DOHH2 (cell line): ENCODE data around the gene ITPR2.

Experiments used
- H3F3A ChIP-seq: fragments of 200-600 bp; sonication (generic), shearing (Covaris generic); 2 replicates; pipeline ENCODE4 v1.6.0; 2016; ENCODE audit warnings: antibody characterized with exemption, mild to moderate bottlenecking; ENCODE audit not compliant: control insufficient read depth, insufficient read depth
- H3K27ac ChIP-seq: fragments of 200-600 bp; sonication (generic); 2 replicates; pipeline ENCODE4 v1.5.1; 2014; ENCODE audit warnings: low read depth, mild to moderate bottlenecking, low read length, moderate library complexity
- H3K27me3 ChIP-seq: fragments of 200-600 bp; sonication (generic); 2 replicates; pipeline ENCODE4 v1.6.1; 2014; ENCODE audit warnings: mild to moderate bottlenecking, low read length, mixed read lengths; ENCODE audit not compliant: control insufficient read depth
- H3K36me3 ChIP-seq: fragments of 200-600 bp; sonication (generic); 2 replicates; pipeline ENCODE4 v1.6.1; 2014; ENCODE audit warnings: mild to moderate bottlenecking, low read length, moderate library complexity, mixed read lengths; ENCODE audit not compliant: control insufficient read depth
- H3K4me1 ChIP-seq: fragments of 200-600 bp; sonication (generic); 2 replicates; pipeline ENCODE4 v1.6.1; 2014; ENCODE audit warnings: mild to moderate bottlenecking, low read length, mixed read lengths; ENCODE audit not compliant: control insufficient read depth
- H3K4me2 ChIP-seq: fragments of 200-600 bp; sonication (generic); 2 replicates; pipeline ENCODE4 v1.6.0; 2014; ENCODE audit warnings: mild to moderate bottlenecking, low read length, moderate library complexity
- H3K4me3 ChIP-seq: fragments of 200-600 bp; sonication (generic); 2 replicates; pipeline ENCODE4 v1.5.1; 2014; ENCODE audit warnings: mild to moderate bottlenecking, low read length, mixed read lengths
- H3K79me2 ChIP-seq: fragments of 200-600 bp; sonication (generic); 2 replicates; pipeline ENCODE4 v1.6.1; 2014; ENCODE audit warnings: mild to moderate bottlenecking, low read length, mixed read lengths; ENCODE audit not compliant: control insufficient read depth
- H3K9me2 ChIP-seq: fragments of 200-600 bp; sonication (generic); replicated peaks from 2 replicates; pipeline ENCODE4 v1.6.1; 2014; ENCODE audit warnings: mild to moderate bottlenecking, low read length, mixed read lengths; ENCODE audit not compliant: control insufficient read depth
- H3K9me3 ChIP-seq: fragments of 200-600 bp; sonication (generic); 2 replicates; pipeline ENCODE4 v1.6.1; 2014; ENCODE audit warnings: antibody characterized with exemption, low read length, mixed read lengths; ENCODE audit not compliant: control insufficient read depth, insufficient read depth
- H4K20me1 ChIP-seq: fragments of 200-600 bp; sonication (generic); 2 replicates; pipeline ENCODE4 v1.6.0; 2014; ENCODE audit warnings: low read depth, mild to moderate bottlenecking, antibody characterized with exemption, low read length, moderate library complexity; ENCODE audit not compliant: control insufficient read depth, insufficient read depth
- CTCF ChIP-seq: fragments of 200-600 bp; sonication (generic); IDR thresholded peaks from one replicate; pipeline ENCODE4 v1.5.1; 2014; ENCODE audit warnings: antibody characterized with exemption, mild to moderate bottlenecking, low read depth, low read length; ENCODE audit not compliant: poor library complexity, severe bottlenecking
- EZH2phosphoT487 ChIP-seq: fragments of 200-600 bp; sonication (generic); IDR thresholded peaks from 2 replicates; pipeline ENCODE4 v1.6.1; 2017; ENCODE audit warnings: borderline replicate concordance, mild to moderate bottlenecking, antibody characterized with exemption, low read length, moderate library complexity, mixed read lengths

ITPR2 gene

DNA sequence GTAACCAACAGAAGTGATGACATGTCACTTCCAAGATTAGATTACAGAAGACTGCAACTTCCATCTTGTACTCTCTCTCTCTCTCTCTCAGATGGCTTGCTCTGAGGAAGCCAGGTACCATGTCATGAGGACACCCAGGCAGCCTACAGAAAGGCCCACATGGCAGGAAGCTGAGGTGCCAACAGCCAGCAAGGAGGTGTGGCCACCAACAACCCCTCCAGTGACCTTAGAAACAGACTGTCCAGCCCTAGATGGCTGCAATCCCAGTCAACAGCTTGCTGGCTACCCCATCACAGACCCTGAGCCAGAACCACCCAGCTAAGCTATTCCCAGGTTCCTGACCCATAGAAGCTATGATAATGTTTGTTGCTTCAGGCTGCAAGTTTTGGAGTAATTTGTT lies 178.4 kb downstream of the ITPR2 start:
- H3K27me3 ChIP-seq = no peaks in the 10 kb centered on the region
- H3K4me1 ChIP-seq = no peaks in the 10 kb centered on the region
- H3K9me3 ChIP-seq = no peaks in the 10 kb centered on the region
- H3K9me2 ChIP-seq = no peaks in the 10 kb centered on the region
- H3F3A ChIP-seq = no peaks in the 10 kb centered on the region
- no peak overlapping the region for H3K4me2 ChIP-seq
- no peak for TF ChIP-seq EZH2phosphoT487
- TF ChIP-seq CTCF = no peak
- H3K27ac ChIP-seq = no peak overlapping the region
- no peak overlapping the region for H3K4me3 ChIP-seq
- no peaks in the 10 kb centered on the region for H4K20me1 ChIP-seq
- H3K79me2 ChIP-seq = no peaks in the 10 kb centered on the region
- H3K36me3 ChIP-seq = peaks cover 49% of the 10 kb centered on the region

- H3K36me3 ChIP-seq = peaks cover 30% of the 10 kb centered on the region
- no peaks in the 10 kb centered on the region for H3F3A ChIP-seq
- no peaks in the 10 kb centered on the region for H3K4me1 ChIP-seq
- no peak overlapping the region for H3K27ac ChIP-seq
- H3K4me2 ChIP-seq = no peak overlapping the region
- H3K9me3 ChIP-seq = no peaks in the 10 kb centered on the region
- no peaks in the 10 kb centered on the region for H3K9me2 ChIP-seq
- H3K27me3 ChIP-seq = no peaks in the 10 kb centered on the region
- H3K4me3 ChIP-seq = no peak overlapping the region
- TF ChIP-seq CTCF = peak; percentile 88
- no peak for TF ChIP-seq EZH2phosphoT487
- H4K20me1 ChIP-seq = no peaks in the 10 kb centered on the region
- H3K79me2 ChIP-seq = no peaks in the 10 kb centered on the region
Measured at GRCh38 chr12:26651566-26652188, 181.3 kb downstream of the ITPR2 start.

DNA sequence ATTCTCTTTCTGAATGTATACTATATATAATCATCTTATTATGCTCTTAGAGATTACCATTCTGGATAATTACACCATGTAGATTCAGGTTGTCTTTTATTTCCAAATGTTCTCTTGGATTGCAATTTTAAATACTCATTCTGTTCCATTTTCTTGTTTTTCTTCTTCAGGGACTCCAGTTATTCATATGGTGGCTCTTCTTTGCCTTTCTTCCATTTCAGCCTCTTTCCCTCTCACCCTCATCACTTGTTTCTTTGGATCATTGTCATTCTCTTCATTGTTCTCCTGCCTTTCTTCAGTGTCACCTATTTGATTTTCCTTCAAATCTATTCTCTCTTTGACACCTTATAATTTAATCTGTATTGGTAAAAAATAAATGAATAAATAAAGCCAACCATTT lies 182.0 kb downstream of the ITPR2 start:
- H4K20me1 ChIP-seq = no peaks in the 10 kb centered on the region
- TF ChIP-seq CTCF = no peak
- no peak for TF ChIP-seq EZH2phosphoT487
- no peaks in the 10 kb centered on the region for H3K9me3 ChIP-seq
- no peak overlapping the region for H3K4me3 ChIP-seq
- no peaks in the 10 kb centered on the region for H3F3A ChIP-seq
- H3K27ac ChIP-seq = no peak overlapping the region
- no peaks in the 10 kb centered on the region for H3K79me2 ChIP-seq
- no peak overlapping the region for H3K4me2 ChIP-seq
- no peaks in the 10 kb centered on the region for H3K27me3 ChIP-seq
- peaks cover 24% of the 10 kb centered on the region for H3K36me3 ChIP-seq
- no peaks in the 10 kb centered on the region for H3K9me2 ChIP-seq
- no peaks in the 10 kb centered on the region for H3K4me1 ChIP-seq
